HepG2 (cell line): ENCODE results near the gene ZNF831. TPM values are rescaled to one million over a fixed set of nuclear protein-coding genes. Genes with fewer than 3 reads are reported as not detected.

Source experiments
- ATAC-seq: fragments of 200-7000 bp; cut with Tn5 transposase; 3 replicates; pipeline ENCODE4 v1.9.1; 2020; ENCODE audit warnings: mild to moderate bottlenecking, moderate library complexity
- BruUV-seq: library from RNA; stranded (reverse); fragments of 400-500 nt; replicated peaks from 2 replicates; lab custom pipeline; 2021; lab: Mats Ljungman, UMichigan
- CTCF ChIA-PET: fragments of 300-600 bp; formaldehyde crosslinking; extraction: SDS; loops from one replicate; lab custom pipeline; 2021; ENCODE audit warnings: low total read pairs, inconsistent platforms, low intra/inter-chr PET ratio; lab: Yijun Ruan, JAX
- POLR2A ChIA-PET: fragments of 350-600 bp; sonication (Branson Sonifier 250); formaldehyde crosslinking; loops from one replicate; lab custom pipeline; 2020; ENCODE audit warnings: antibody characterized with exemption, inconsistent platforms; lab: Yijun Ruan, JAX
- DNase-seq: peaks from one replicate; pipeline ENCODE4 v3.0.0-alpha.2; 2015; ENCODE audit warnings: low spot score
- FAIRE-seq: peaks from 3 replicates; lab custom pipeline; 2011; peaks lifted over from hg19 to GRCh38; lab: Jason Lieb, UNC
- H2AFZ ChIP-seq: one replicate; pipeline ENCODE4 v1.6.1; 2011; ENCODE audit warnings: low read length, inconsistent platforms
- H3K27ac ChIP-seq: fragments of 300-600 bp; 3 replicates; pipeline ENCODE4 v1.8.0; 2011; ENCODE audit warnings: mixed run types, mild to moderate bottlenecking, mixed read lengths, low read length, inconsistent platforms; ENCODE audit not compliant: insufficient read depth; ENCODE audit errors: extremely low read length
- H3K27me3 ChIP-seq, 2 experiments: fragments of 200-600 bp in 1 of 2; 2 replicates in 1 of 2; 3 replicates in 1 of 2; pipeline versions ENCODE4 v1.6.0 to v1.8.0; 2011; ENCODE audit warnings: low read length in 2 of 2, mild to moderate bottlenecking in 2 of 2, moderate library complexity in 2 of 2, inconsistent platforms in 1 of 2; ENCODE audit not compliant: insufficient read depth in 2 of 2, control insufficient read depth in 1 of 2
- H3K36me3 ChIP-seq, 2 experiments: fragments of 200-600 bp in 1 of 2; replicated peaks in 1 of 2; 2 replicates in 1 of 2; 3 replicates in 1 of 2; pipeline versions ENCODE4 v1.5.1 to v1.8.0; 2011; ENCODE audit warnings: low read length in 2 of 2, inconsistent platforms in 1 of 2; ENCODE audit not compliant: insufficient read depth in 2 of 2, control insufficient read depth in 1 of 2
- H3K4me1 ChIP-seq: 2 replicates; pipeline ENCODE4 v1.5.1; 2012; ENCODE audit warnings: low read length, inconsistent platforms; ENCODE audit not compliant: insufficient read depth
- H3K4me2 ChIP-seq: 2 replicates; pipeline ENCODE4 v1.6.0; 2011; ENCODE audit warnings: low read depth, low read length, inconsistent platforms
- H3K4me3 ChIP-seq, 3 experiments: fragments of 200-600 bp in 1 of 3; sonication (generic), shearing (Covaris generic) in 1 of 3; replicated peaks in 1 of 3; 2 replicates each; pipeline ENCODE4 v1.5.1; 2011 to 2016; ENCODE audit warnings: low read length in 3 of 3, inconsistent platforms in 2 of 3, low read depth in 2 of 3, mild to moderate bottlenecking in 2 of 3, control low read depth in 1 of 3, mixed read lengths in 1 of 3; ENCODE audit not compliant: insufficient read depth in 1 of 3
- H3K79me2 ChIP-seq: one replicate; pipeline ENCODE4 v1.6.1; 2011; ENCODE audit warnings: low read length, inconsistent platforms; ENCODE audit not compliant: insufficient read depth
- H3K9ac ChIP-seq: 2 replicates; pipeline ENCODE4 v1.6.0; 2011; ENCODE audit warnings: mild to moderate bottlenecking, low read depth, low read length, inconsistent platforms; ENCODE audit not compliant: insufficient read depth
- H3K9me3 ChIP-seq: 2 replicates; pipeline ENCODE4 v1.5.1; 2012; ENCODE audit warnings: mild to moderate bottlenecking, low read length
- H4K20me1 ChIP-seq: 2 replicates; pipeline ENCODE4 v1.6.0; 2011; ENCODE audit warnings: inconsistent platforms, mild to moderate bottlenecking, low read length, moderate library complexity; ENCODE audit not compliant: insufficient read depth
- ARID4A ChIP-seq: sonication (generic); formaldehyde crosslinking; IDR thresholded peaks from 2 replicates; pipeline ENCODE4 v1.5.0; 2020; ENCODE audit warnings: mild to moderate bottlenecking, missing genetic modification reagents, borderline replicate concordance
- BRCA1 ChIP-seq: sonication (generic); formaldehyde crosslinking; IDR thresholded peaks from 2 replicates; pipeline ENCODE4 v1.4.0; 2020; ENCODE audit warnings: missing genetic modification reagents
- HNRNPUL1 ChIP-seq: fragments of 200-400 bp; formaldehyde crosslinking; IDR thresholded peaks from 2 replicates; pipeline ENCODE4 v1.6.1; 2017; ENCODE audit warnings: low read depth, mild to moderate bottlenecking, low read length, moderate library complexity
- MIXL1 ChIP-seq: IDR thresholded peaks from 2 replicates; pipeline ENCODE4 v1.6.1; 2016
- SETDB1 ChIP-seq: sonication (generic); formaldehyde crosslinking; IDR thresholded peaks from 2 replicates; pipeline ENCODE4 v1.5.1; 2020; ENCODE audit warnings: missing genetic modification reagents, mild to moderate bottlenecking, borderline replicate concordance
- ZNF878 ChIP-seq: sonication (generic); formaldehyde crosslinking; IDR thresholded peaks from 2 replicates; pipeline ENCODE4 v1.8.1; 2023; ENCODE audit warnings: mild to moderate bottlenecking, missing genetic modification reagents, moderate library complexity
- WGBS: methylation state at CpG from one replicate; pipeline ENCODE4 v1.1.6; 2017; ENCODE audit warnings: low lambda C conversion rate; 5-methylcytosine and 5-hydroxymethylcytosine counted together
- in situ Hi-C: cut with HindIII; loops from 2 replicates; pipeline ENCODE4 v1.10.0; 2017; ENCODE audit warnings: low pct_unique_long_range_greater_than_20kb; ENCODE audit not compliant: extremely low pct_ligation_motif_present
- intact Hi-C: fragments of 100-400 bp; cut with micrococcal nuclease; formaldehyde crosslinking; loops from one replicate; pipeline ENCODE4 v1.10.0; 2022; ENCODE audit not compliant: unreplicated experiment
- polyA plus RNA-seq, 8 experiments: library from polyadenylated mRNA; depleted of rRNA in 3 of 8; stranded (reverse) in 7 of 8; unstranded in 1 of 8; fragments of >200 nt; fragmentation: Illumina TruSeq in 4 of 8; extraction: Trizol in 4 of 8; gene quantifications; 2 replicates each; pipeline versions ENCODE4 v1.2.1 to v1.2.3, GENCODE V29; 2011 to 2016; ENCODE audit warnings: low read depth in 4 of 8, missing spikeins in 1 of 8, mixed read lengths in 1 of 8; ENCODE audit not compliant: insufficient read depth in 1 of 8
- total RNA-seq, 5 experiments: library from RNA; depleted of rRNA; stranded (reverse); fragments of >200 nt; fragmentation: Illumina TruSeq; extraction: Trizol; gene quantifications; 2 replicates each; pipeline ENCODE4 v1.2.3, GENCODE V29; 2016; ENCODE audit warnings: low read depth in 1 of 5
- TF ChIP-seq, protein P1 (sequence below): sonication (generic); formaldehyde crosslinking; IDR thresholded peaks from 2 replicates; pipeline ENCODE4 v1.4.0; 2020; ENCODE audit warnings: missing genetic modification reagents

Gene ZNF831
- total and polyA plus RNA-seq, 2 of the 13 experiments (the other 11 are each of a cell fraction or from before 2014, with no cell fraction given), result not detected

- no peak for ATAC-seq
- H2AFZ ChIP-seq, result no peak overlapping the region
- no peaks in the 10 kb centered on the region for H3K4me1 ChIP-seq
- H3K27ac ChIP-seq, result no peak overlapping the region
- BruUV-seq, result no TSS peak
- peaks cover 35 to 76% of the 10 kb centered on the region in 2 experiments; a peak in 4 of 5 replicates for H3K27me3 ChIP-seq
- in situ Hi-C loops (no loop called here), intact Hi-C loops (no loop called here)
- CTCF ChIA-PET, result no interaction called here
- 4% methylated on average over 5 of the region's 5 CpGs for WGBS
- no peak overlapping the region for H3K9ac ChIP-seq
- H4K20me1 ChIP-seq, result no peaks in the 10 kb centered on the region
- no peak overlapping the region for H3K4me3 ChIP-seq
- no peak for TF ChIP-seq BRCA1 (CRISPR knock-in tag)
- no peak for TF ChIP-seq ZNF878
- no peak for TF ChIP-seq SETDB1 (CRISPR knock-in tag)
- TF ChIP-seq HNRNPUL1, result no peak
- TF ChIP-seq, protein P1, sequence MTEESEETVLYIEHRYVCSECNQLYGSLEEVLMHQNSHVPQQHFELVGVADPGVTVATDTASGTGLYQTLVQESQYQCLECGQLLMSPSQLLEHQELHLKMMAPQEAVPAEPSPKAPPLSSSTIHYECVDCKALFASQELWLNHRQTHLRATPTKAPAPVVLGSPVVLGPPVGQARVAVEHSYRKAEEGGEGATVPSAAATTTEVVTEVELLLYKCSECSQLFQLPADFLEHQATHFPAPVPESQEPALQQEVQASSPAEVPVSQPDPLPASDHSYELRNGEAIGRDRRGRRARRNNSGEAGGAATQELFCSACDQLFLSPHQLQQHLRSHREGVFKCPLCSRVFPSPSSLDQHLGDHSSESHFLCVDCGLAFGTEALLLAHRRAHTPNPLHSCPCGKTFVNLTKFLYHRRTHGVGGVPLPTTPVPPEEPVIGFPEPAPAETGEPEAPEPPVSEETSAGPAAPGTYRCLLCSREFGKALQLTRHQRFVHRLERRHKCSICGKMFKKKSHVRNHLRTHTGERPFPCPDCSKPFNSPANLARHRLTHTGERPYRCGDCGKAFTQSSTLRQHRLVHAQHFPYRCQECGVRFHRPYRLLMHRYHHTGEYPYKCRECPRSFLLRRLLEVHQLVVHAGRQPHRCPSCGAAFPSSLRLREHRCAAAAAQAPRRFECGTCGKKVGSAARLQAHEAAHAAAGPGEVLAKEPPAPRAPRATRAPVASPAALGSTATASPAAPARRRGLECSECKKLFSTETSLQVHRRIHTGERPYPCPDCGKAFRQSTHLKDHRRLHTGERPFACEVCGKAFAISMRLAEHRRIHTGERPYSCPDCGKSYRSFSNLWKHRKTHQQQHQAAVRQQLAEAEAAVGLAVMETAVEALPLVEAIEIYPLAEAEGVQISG (CRISPR knock-in tag), result no peak
- TF ChIP-seq ARID4A, result no peak
- no peak for TF ChIP-seq MIXL1
- TF ChIP-seq, all 625 proteins: peak for 0
- FAIRE-seq, result no peak
- Histone ChIP-seq H3K79me2 (no peaks in the 10 kb centered on the region), H3K36me3 (no peaks in the 10 kb centered on the region), H3K4me2 (no peak overlapping the region), H3K9me3 (no peaks in the 10 kb centered on the region)
- DNase-seq, result no peak
- POLR2A ChIA-PET, result no interaction called here
Observed at GRCh38 chr20:59190466-59190865, 26.8 kb downstream of the ZNF831 start.
